ENCODE data around the gene ASB13. TPM values are rescaled to one million over a fixed set of nuclear protein-coding genes. Genes with fewer than 3 reads are reported as not detected.

ASB13 gene
- total RNA-seq, 1 experiment from 2014 or later, result 13.8 TPM

DNA sequence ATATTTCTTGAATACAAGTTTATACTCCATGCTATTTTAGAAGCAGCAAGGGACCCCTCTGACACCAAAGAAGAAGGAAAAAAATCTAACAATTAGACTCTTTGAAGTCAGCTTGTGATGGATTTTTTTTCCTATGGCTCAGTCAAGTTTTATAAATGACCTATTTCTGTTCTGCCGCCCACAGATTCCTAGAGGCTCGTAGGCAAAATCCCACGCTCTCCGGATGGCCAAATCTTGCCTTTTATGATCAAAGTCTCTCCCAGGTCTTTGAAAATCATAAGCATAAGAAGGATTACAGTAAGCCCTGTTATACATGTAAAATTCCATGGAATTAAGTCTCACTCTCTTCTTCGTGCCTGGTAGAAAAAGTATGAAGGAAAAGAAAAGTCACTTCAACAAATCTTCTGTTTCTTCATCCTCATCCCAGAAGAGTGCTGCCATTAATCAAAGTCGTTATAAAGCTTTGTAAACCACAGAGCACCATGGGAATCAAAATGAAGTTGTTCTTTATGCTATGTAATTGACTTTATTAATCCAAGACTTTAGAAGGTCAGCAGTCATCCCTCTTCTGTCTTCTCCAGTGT is 33.1 kb downstream of the ASB13 start:
- Histone ChIP-seq H3K79me2 (ENCODE audit: insufficient read depth, low read length) (no peaks in the 10 kb centered on the region), H2BK5ac (ENCODE audit: insufficient read length, low read length) (no peak overlapping the region), H2BK120ac (ENCODE audit: low read depth, low read length, poor library complexity, severe bottlenecking) (no peak overlapping the region), H3K9ac (ENCODE audit: extremely low read depth, insufficient read length, low read length) (no peak overlapping the region), H3K27ac (ENCODE audit: insufficient read length, low read depth, low read length) (no peak overlapping the region), H3T11ph (ENCODE audit: low read length) (no peak overlapping the region), H2AK5ac (ENCODE audit: insufficient read length, low read length) (no peak overlapping the region), H3K14ac (ENCODE audit: insufficient read depth, low read length) (no peak overlapping the region), H3K79me1 (ENCODE audit: insufficient read depth, low read depth, low read length, poor library complexity, severe bottlenecking) (no peaks in the 10 kb centered on the region), H3K23me2 (ENCODE audit: insufficient read length, low read depth, low read length, poor library complexity, severe bottlenecking) (no peaks in the 10 kb centered on the region), H4K5ac (ENCODE audit: insufficient read length, low read depth, low read length) (no peak overlapping the region), H3K18ac (ENCODE audit: insufficient read length, low read depth, low read length) (no peak overlapping the region), H3K4me1 (ENCODE audit: insufficient read depth, low read length) (no peaks in the 10 kb centered on the region), H3K4ac (ENCODE audit: low read depth, low read length) (no peak overlapping the region), H2AFZ (ENCODE audit: low read length) (no peak overlapping the region), H2BK12ac (ENCODE audit: insufficient read length, low read depth, low read length) (no peak overlapping the region), H3K56ac (ENCODE audit: insufficient read length, low read depth, low read length) (no peak overlapping the region), H4K20me1 (ENCODE audit: control insufficient read depth, insufficient read depth, insufficient read length) (no peaks in the 10 kb centered on the region), H4K8ac (replicated peaks; ENCODE audit: insufficient read length, low read depth, low read length) (no peak overlapping the region), H3K9me3 (ENCODE audit: control insufficient read depth, low read depth, low read length) (no peaks in the 10 kb centered on the region), H4K91ac (ENCODE audit: insufficient read length, low read depth, low read length) (no peak overlapping the region), H3K23ac (ENCODE audit: insufficient read length, low read depth, low read length) (no peak overlapping the region), H2BK15ac (ENCODE audit: low read depth, low read length) (no peak overlapping the region), H2BK20ac (ENCODE audit: low read depth, low read length, poor library complexity, severe bottlenecking) (no peak overlapping the region), H3K4me2 (ENCODE audit: insufficient read depth, insufficient read length, low read length) (no peak overlapping the region), H3K27me3 (ENCODE audit: insufficient read depth, low read length) (no peaks in the 10 kb centered on the region)
- no peak for DNase-seq
- Mint-ChIP-seq H3K27ac (no peak overlapping the region), H3K4me1 (peaks cover 5% of the 10 kb centered on the region in 2 experiments), H3K9me3 (no peaks in the 10 kb centered on the region), H3K4me3 (no peak overlapping the region), H3K36me3 (ENCODE audit: insufficient read depth in 1 of 3, low read depth in 3 of 3) (peaks cover under 1% of the 10 kb centered on the region in 3 experiments; a peak in 4 of 7 replicates), H3K27me3 (ENCODE audit: low read depth) (no peaks in the 10 kb centered on the region)
- TF ChIP-seq, protein P1, sequence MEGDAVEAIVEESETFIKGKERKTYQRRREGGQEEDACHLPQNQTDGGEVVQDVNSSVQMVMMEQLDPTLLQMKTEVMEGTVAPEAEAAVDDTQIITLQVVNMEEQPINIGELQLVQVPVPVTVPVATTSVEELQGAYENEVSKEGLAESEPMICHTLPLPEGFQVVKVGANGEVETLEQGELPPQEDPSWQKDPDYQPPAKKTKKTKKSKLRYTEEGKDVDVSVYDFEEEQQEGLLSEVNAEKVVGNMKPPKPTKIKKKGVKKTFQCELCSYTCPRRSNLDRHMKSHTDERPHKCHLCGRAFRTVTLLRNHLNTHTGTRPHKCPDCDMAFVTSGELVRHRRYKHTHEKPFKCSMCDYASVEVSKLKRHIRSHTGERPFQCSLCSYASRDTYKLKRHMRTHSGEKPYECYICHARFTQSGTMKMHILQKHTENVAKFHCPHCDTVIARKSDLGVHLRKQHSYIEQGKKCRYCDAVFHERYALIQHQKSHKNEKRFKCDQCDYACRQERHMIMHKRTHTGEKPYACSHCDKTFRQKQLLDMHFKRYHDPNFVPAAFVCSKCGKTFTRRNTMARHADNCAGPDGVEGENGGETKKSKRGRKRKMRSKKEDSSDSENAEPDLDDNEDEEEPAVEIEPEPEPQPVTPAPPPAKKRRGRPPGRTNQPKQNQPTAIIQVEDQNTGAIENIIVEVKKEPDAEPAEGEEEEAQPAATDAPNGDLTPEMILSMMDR (conservative IDR thresholded peaks at IDR 0.05), result no peak
- WGBS (ENCODE audit: extremely low coverage, insufficient read length, low lambda C conversion rate), result no CpG with 5 or more reads among the region's 6 CpGs
